Measurements from ENCODE around the gene CNNM2.
"Not testable (repeated sequence)": the region's sequence is repeated elsewhere in the genome, so short reads cannot be mapped to it uniquely, and the experiment has no call there.

The CNNM2 gene

DNA sequence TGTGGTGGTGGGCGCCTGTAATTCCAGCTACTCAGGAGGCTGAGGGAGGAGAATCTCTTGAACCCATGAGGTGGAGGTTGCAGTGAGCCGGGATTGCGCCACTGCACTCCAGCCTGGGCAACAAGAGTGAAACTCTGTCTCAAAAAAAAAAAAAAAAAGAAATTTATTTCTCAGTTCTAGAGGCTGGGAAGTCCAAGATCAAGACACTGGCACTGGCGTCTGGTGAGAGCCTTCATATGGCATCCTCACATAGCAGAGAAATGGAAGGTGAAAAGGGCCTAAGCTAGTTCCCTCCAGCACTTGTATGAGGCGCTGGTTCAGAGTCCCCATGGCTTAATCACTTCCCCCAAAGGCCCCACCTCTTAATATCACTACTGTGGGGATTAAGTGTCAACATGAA is 10.3 kb downstream of the CNNM2 start:
- H3K9ac ChIP-seq (ENCODE audit: low read depth, low read length); H3K4me2 ChIP-seq (ENCODE audit: low read length); H3K27me3 ChIP-seq (ENCODE audit: control insufficient read depth, insufficient read depth, low read length); H3K4me1 ChIP-seq (ENCODE audit: control insufficient read depth, insufficient read depth, low read length); H3K9me3 ChIP-seq (replicated peaks; ENCODE audit: low read length); H3K4me3 ChIP-seq (ENCODE audit: low read length); H3K36me3 ChIP-seq (ENCODE audit: insufficient read depth, low read length): not testable (repeated sequence)

DNA sequence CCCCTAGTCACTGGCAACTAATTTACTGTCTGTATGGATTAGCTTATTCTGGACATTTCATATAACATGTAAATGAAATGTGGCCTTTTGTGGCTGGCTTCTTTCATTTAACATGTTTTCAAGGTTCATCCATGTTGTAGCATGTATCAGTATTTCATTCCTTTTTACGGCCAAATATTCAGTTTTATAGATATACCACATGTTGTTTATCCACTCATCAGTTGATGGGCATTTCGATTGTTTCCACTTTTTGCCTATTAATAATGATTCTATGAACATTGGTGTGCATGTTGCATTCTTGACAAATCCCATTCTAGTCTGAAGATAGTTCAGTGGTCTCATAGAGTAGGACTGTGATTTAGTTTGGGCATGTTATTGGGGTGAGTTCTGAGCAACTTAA is 12.6 kb downstream of the CNNM2 start:
- Histone ChIP-seq H3K4me3 (ENCODE audit: low read length) (no peak overlapping the region), H3K4me2 (ENCODE audit: low read length) (no peak overlapping the region), H3K9ac (ENCODE audit: low read depth, low read length) (no peak overlapping the region), H3K27me3 (ENCODE audit: control insufficient read depth, insufficient read depth, low read length) (no peaks in the 10 kb centered on the region), H3K4me1 (ENCODE audit: control insufficient read depth, insufficient read depth, low read length) (no peaks in the 10 kb centered on the region), H3K9me3 (replicated peaks; ENCODE audit: low read length) (no peaks in the 10 kb centered on the region), H3K36me3 (ENCODE audit: insufficient read depth, low read length) (no peaks in the 10 kb centered on the region)

- Histone ChIP-seq H3K27me3 (ENCODE audit: control insufficient read depth, insufficient read depth, low read length) (no peaks in the 10 kb centered on the region), H3K9ac (ENCODE audit: low read depth, low read length) (no peak overlapping the region), H3K4me2 (ENCODE audit: low read length) (no peak overlapping the region), H3K4me1 (ENCODE audit: control insufficient read depth, insufficient read depth, low read length) (no peaks in the 10 kb centered on the region), H3K36me3 (ENCODE audit: insufficient read depth, low read length) (no peaks in the 10 kb centered on the region), H3K9me3 (replicated peaks; ENCODE audit: low read length) (no peaks in the 10 kb centered on the region), H3K4me3 (ENCODE audit: low read length) (no peak overlapping the region)
These were observed 13.5 kb downstream of the CNNM2 start for GRCh38 chr10:102931643-102932042.

DNA sequence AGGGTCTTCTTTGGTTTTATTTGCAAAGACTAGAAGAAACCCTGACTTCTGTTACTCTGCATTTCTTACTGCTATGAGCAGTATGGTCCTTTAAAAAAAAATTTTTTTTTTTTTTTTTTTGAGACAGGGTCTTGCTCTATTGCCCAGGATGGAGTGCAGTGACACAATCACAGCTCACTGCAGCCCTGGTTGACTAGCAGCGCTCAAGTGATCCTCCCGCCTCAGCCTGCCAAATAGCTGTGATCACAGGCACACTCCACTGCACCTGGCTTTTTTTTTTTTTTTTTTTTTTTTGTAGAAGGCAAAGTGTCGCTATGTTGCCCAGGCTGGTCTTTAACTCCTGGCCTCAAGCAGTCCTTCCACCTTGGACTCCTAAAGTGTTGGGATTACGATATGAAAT is 17.4 kb downstream of the CNNM2 start:
- Histone ChIP-seq H3K4me2 (ENCODE audit: low read length) (no peak overlapping the region), H3K27me3 (ENCODE audit: control insufficient read depth, insufficient read depth, low read length) (no peaks in the 10 kb centered on the region), H3K9me3 (replicated peaks; ENCODE audit: low read length) (no peaks in the 10 kb centered on the region), H3K36me3 (ENCODE audit: insufficient read depth, low read length) (no peaks in the 10 kb centered on the region), H3K4me1 (ENCODE audit: control insufficient read depth, insufficient read depth, low read length) (no peaks in the 10 kb centered on the region), H3K9ac (ENCODE audit: low read depth, low read length) (no peak overlapping the region), H3K4me3 (ENCODE audit: low read length) (no peak overlapping the region)

DNA sequence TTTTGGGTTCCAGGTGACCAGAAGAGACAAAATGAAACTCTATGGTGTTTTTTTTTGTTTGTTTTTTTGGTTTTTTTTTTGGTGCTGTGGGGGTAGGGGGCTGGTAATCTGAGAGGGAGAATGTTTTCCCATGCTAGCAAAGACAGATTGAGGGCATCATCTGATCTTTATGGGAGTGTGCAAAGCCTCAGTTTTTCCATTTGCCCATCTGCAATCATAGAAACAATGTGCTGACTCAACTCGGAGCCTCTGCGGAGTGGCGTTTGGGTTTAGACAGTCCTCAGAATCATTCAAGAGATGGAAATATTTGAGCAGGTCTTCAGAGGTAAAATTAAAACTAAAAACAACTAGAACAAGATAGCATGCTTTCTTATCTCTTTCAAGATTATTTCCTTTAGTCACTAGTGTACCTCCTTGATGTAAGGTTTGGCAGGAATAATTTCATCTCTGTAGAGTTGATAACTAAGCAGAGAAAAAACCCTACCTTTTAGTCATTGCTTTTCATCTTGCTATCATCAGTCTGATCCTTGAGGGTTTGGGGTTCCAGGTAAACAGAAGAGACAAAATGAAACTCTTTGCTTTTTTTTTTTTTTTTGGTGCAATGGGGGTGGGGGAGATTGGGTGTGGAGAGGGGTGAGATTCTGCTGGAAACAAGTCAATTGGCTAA is 18.0 kb downstream of the CNNM2 start:
- H3K4me1 ChIP-seq (ENCODE audit: control insufficient read depth, insufficient read depth, low read length), result no peaks in the 10 kb centered on the region
- H3K4me2 ChIP-seq (ENCODE audit: low read length), result no peak overlapping the region
- no peaks in the 10 kb centered on the region for H3K27me3 ChIP-seq (ENCODE audit: control insufficient read depth, insufficient read depth, low read length)
- H3K9ac ChIP-seq (ENCODE audit: low read depth, low read length), result no peak overlapping the region
- no peaks in the 10 kb centered on the region for H3K36me3 ChIP-seq (ENCODE audit: insufficient read depth, low read length)
- H3K9me3 ChIP-seq (replicated peaks; ENCODE audit: low read length), result no peaks in the 10 kb centered on the region
- H3K4me3 ChIP-seq (ENCODE audit: low read length), result no peak overlapping the region

- Histone ChIP-seq H3K36me3 (ENCODE audit: insufficient read depth, low read length) (no peaks in the 10 kb centered on the region), H3K4me1 (ENCODE audit: control insufficient read depth, insufficient read depth, low read length) (no peaks in the 10 kb centered on the region), H3K9me3 (replicated peaks; ENCODE audit: low read length) (no peaks in the 10 kb centered on the region), H3K4me3 (ENCODE audit: low read length) (no peak overlapping the region), H3K27me3 (ENCODE audit: control insufficient read depth, insufficient read depth, low read length) (no peaks in the 10 kb centered on the region), H3K4me2 (ENCODE audit: low read length) (no peak overlapping the region), H3K9ac (ENCODE audit: low read depth, low read length) (no peak overlapping the region)
These were observed 23.3 kb downstream of the CNNM2 start for GRCh38 chr10:102941401-102941800.

DNA sequence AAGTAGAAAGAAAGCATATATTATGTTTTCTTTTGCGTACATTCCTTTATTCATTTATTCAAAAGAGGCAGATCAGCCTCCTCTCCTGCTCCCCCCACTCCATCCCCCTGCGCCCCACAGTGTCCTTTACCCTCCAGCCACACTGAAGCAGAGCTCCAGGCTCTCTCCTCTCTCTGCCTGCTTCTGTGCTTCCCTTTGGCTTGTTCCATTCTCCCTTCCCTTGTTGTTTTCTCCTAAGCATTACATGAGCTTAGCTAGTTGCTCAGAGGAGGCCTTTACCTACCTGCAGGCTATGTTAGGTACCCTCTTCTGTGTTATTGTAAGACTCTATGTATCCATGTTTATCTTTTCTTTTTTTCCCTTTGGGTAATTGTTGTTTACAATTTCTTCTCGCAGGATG is 27.4 kb downstream of the CNNM2 start:
- Histone ChIP-seq H3K9me3 (replicated peaks; ENCODE audit: low read length) (no peaks in the 10 kb centered on the region), H3K4me3 (ENCODE audit: low read length) (no peak overlapping the region), H3K27me3 (ENCODE audit: control insufficient read depth, insufficient read depth, low read length) (no peaks in the 10 kb centered on the region), H3K4me2 (ENCODE audit: low read length) (no peak overlapping the region), H3K9ac (ENCODE audit: low read depth, low read length) (no peak overlapping the region), H3K4me1 (ENCODE audit: control insufficient read depth, insufficient read depth, low read length) (no peaks in the 10 kb centered on the region), H3K36me3 (ENCODE audit: insufficient read depth, low read length) (no peaks in the 10 kb centered on the region)

DNA sequence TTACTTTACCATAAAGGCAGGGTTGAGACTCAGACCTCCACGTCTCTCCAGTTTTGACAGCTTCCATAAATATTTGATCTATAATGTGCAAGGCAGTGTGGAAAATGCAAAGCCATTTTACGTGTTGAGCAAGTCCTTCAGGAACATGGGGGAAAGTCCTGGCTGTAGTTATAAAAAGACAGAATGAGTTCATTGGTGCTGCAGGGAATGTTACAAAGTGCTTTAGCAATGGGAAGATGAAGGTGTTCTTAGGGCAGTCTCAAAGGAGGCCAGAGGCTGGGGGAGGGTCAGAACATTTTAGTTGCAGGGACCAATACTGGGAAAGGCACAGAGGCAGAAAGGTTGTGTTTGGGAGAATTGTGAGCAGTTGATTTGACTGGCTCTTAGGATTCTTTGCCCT is 27.9 kb downstream of the CNNM2 start:
- H3K4me1 ChIP-seq (ENCODE audit: control insufficient read depth, insufficient read depth, low read length), result no peaks in the 10 kb centered on the region
- H3K9ac ChIP-seq (ENCODE audit: low read depth, low read length), result no peak overlapping the region
- H3K9me3 ChIP-seq (replicated peaks; ENCODE audit: low read length), result no peaks in the 10 kb centered on the region
- no peak overlapping the region for H3K4me3 ChIP-seq (ENCODE audit: low read length)
- H3K4me2 ChIP-seq (ENCODE audit: low read length), result no peak overlapping the region
- no peaks in the 10 kb centered on the region for H3K27me3 ChIP-seq (ENCODE audit: control insufficient read depth, insufficient read depth, low read length)
- no peaks in the 10 kb centered on the region for H3K36me3 ChIP-seq (ENCODE audit: insufficient read depth, low read length)

GRCh38 chr10:102946992-102947391 is 28.9 kb downstream of the CNNM2 start:
- H3K4me2 ChIP-seq (ENCODE audit: low read length), result no peak overlapping the region
- H3K36me3 ChIP-seq (ENCODE audit: insufficient read depth, low read length), result no peaks in the 10 kb centered on the region
- H3K4me1 ChIP-seq (ENCODE audit: control insufficient read depth, insufficient read depth, low read length), result no peaks in the 10 kb centered on the region
- H3K9me3 ChIP-seq (replicated peaks; ENCODE audit: low read length), result no peaks in the 10 kb centered on the region
- H3K4me3 ChIP-seq (ENCODE audit: low read length), result no peak overlapping the region
- no peaks in the 10 kb centered on the region for H3K27me3 ChIP-seq (ENCODE audit: control insufficient read depth, insufficient read depth, low read length)
- H3K9ac ChIP-seq (ENCODE audit: low read depth, low read length), result no peak overlapping the region

DNA sequence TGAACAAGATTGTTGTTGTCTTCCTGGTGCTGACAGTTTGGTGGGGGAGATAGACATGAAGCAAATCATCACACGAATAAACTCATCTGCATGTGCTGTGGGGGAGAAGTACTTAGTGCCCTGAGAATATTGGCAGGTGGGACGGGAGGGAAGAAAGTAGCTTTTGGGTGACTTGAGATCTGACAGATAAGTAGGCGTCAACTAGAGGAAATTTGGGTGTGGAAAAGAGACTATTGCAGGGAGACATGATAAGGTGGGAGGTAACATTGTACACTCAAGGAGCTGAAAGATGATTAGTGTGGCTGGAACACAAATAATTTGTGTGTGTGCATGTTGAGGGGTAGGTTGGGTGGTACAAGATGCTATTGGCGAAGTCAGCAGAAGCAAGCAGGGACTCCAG is 30.1 kb downstream of the CNNM2 start:
- no peaks in the 10 kb centered on the region for H3K27me3 ChIP-seq (ENCODE audit: control insufficient read depth, insufficient read depth, low read length)
- no peaks in the 10 kb centered on the region for H3K36me3 ChIP-seq (ENCODE audit: insufficient read depth, low read length)
- H3K4me2 ChIP-seq (ENCODE audit: low read length), result no peak overlapping the region
- no peak overlapping the region for H3K9ac ChIP-seq (ENCODE audit: low read depth, low read length)
- no peak overlapping the region for H3K4me3 ChIP-seq (ENCODE audit: low read length)
- no peaks in the 10 kb centered on the region for H3K4me1 ChIP-seq (ENCODE audit: control insufficient read depth, insufficient read depth, low read length)
- H3K9me3 ChIP-seq (replicated peaks; ENCODE audit: low read length), result no peaks in the 10 kb centered on the region

DNA sequence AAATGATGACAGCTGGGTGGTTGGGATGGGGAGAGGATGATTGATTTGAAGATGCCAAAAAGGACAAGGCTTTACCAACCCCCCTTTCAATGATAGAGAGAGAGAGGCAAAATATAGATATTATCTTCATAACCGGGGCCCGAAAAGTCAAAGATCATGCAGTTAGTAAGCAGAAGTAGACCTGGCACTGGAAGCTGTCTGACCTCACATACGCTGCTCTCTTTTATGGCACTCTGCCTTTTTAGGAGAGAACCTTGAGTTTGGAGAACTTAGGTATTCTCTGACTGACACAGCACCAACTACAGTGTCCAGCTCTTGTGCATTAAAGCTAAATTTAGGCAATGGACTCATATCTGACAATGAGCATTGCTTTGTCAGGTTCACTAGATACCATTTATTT is 30.7 kb downstream of the CNNM2 start:
- H3K4me2 ChIP-seq (ENCODE audit: low read length), result no peak overlapping the region
- no peaks in the 10 kb centered on the region for H3K4me1 ChIP-seq (ENCODE audit: control insufficient read depth, insufficient read depth, low read length)
- no peaks in the 10 kb centered on the region for H3K27me3 ChIP-seq (ENCODE audit: control insufficient read depth, insufficient read depth, low read length)
- H3K36me3 ChIP-seq (ENCODE audit: insufficient read depth, low read length), result no peaks in the 10 kb centered on the region
- H3K9ac ChIP-seq (ENCODE audit: low read depth, low read length), result no peak overlapping the region
- H3K4me3 ChIP-seq (ENCODE audit: low read length), result no peak overlapping the region
- no peaks in the 10 kb centered on the region for H3K9me3 ChIP-seq (replicated peaks; ENCODE audit: low read length)

DNA sequence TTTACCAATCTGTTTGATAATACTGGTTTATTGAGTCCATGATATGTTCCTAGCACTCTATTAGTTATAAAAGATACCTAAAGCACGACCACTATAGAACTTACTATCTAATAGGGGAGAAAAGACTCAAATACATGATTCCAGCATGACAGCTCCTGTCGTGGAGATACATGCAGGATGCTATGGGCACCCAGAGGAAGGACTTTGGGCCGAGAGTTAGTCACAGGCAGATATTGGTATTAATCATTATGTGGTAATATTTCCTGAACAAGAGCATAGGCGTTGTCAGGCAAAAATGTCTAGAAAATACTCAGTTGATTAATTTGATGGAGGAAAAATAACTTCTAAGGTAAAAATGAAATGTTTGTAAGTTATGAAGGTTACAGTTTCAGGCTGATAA is 31.8 kb downstream of the CNNM2 start:
- Histone ChIP-seq H3K36me3 (ENCODE audit: insufficient read depth, low read length) (no peaks in the 10 kb centered on the region), H3K9me3 (replicated peaks; ENCODE audit: low read length) (no peaks in the 10 kb centered on the region), H3K4me2 (ENCODE audit: low read length) (no peak overlapping the region), H3K4me1 (ENCODE audit: control insufficient read depth, insufficient read depth, low read length) (no peaks in the 10 kb centered on the region), H3K27me3 (ENCODE audit: control insufficient read depth, insufficient read depth, low read length) (no peaks in the 10 kb centered on the region), H3K9ac (ENCODE audit: low read depth, low read length) (no peak overlapping the region), H3K4me3 (ENCODE audit: low read length) (no peak overlapping the region)

All from skeletal muscle satellite cell (primary cell).